HL-60 (cell line): ENCODE measurements around the gene CBX4.

Source experiments
- DNase-seq, 2 experiments: peaks; one replicate each; pipeline ENCODE4 v3.0.0-alpha.2; 2010 to 2020; ENCODE audit warnings: low read depth in 1 of 2, low spot score in 1 of 2
- H3K27ac ChIP-seq: fragments of 250-450 bp; sonication (Bioruptor Pico); replicated peaks from 2 replicates; pipeline ENCODE4 v1.5.1; 2020; ENCODE audit warnings: mild to moderate bottlenecking, moderate library complexity
- H3K27me3 ChIP-seq: fragments of 250-450 bp; sonication (Bioruptor Pico); 2 replicates; pipeline ENCODE4 v1.5.1; 2021; ENCODE audit warnings: mild to moderate bottlenecking, moderate library complexity; ENCODE audit not compliant: insufficient read depth, poor library complexity, severe bottlenecking
- H3K4me3 ChIP-seq: replicated peaks from 2 replicates; pipeline ENCODE4 v1.5.1; 2011; ENCODE audit warnings: mild to moderate bottlenecking, control low read depth, low read length; ENCODE audit not compliant: insufficient read depth
- GABPA ChIP-seq: IDR thresholded peaks from 2 replicates; pipeline ENCODE4 v1.6.1; 2012; ENCODE audit warnings: low read depth
- POLR2AphosphoS5 ChIP-seq: IDR thresholded peaks from 2 replicates; pipeline ENCODE4 v1.6.1; 2012; ENCODE audit warnings: low read depth
- SPI1 ChIP-seq: IDR thresholded peaks from 2 replicates; pipeline ENCODE4 v1.6.1; 2012; ENCODE audit warnings: low read depth, mild to moderate bottlenecking, borderline replicate concordance
- TF ChIP-seq, protein P1 (sequence below): IDR thresholded peaks from one replicate; pipeline ENCODE4 v1.5.1; 2011; ENCODE audit warnings: low read length, control low read depth, inconsistent platforms; ENCODE audit not compliant: insufficient read depth
- TF ChIP-seq, protein P2 (sequence below): IDR thresholded peaks from 2 replicates; pipeline ENCODE4 v1.6.1; 2012; ENCODE audit warnings: low read depth; ENCODE audit not compliant: insufficient replicate concordance

The CBX4 gene

DNA sequence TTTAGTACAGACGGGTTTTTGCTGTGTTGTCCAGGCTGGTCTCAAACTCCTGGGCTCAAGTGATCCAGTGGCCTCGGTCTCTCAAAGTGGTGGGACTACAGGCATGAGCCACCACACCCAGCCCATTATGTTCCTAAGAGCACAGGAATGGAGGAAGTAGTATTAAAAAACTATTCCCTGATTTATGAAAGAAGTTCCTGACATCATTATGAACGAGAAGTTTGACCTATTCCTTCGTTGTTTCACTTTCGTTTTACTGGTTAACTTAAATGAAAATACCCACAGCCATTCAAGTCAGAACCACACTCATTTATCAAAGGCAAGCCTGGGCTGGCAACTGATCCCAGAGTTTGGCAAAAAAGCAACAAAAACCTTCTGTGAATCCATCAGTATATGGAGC is 13.5 kb upstream of the CBX4 start:
- 0 out of 2 replicates have a peak overlapping the region, but pooled peaks have one; percentile 2 for H3K27ac ChIP-seq
- H3K4me3 ChIP-seq = peak overlapping the region; percentile 16; the same call in 1 of the 2 replicates
- H3K27me3 ChIP-seq = peaks cover 9% of the 10 kb centered on the region

DNA sequence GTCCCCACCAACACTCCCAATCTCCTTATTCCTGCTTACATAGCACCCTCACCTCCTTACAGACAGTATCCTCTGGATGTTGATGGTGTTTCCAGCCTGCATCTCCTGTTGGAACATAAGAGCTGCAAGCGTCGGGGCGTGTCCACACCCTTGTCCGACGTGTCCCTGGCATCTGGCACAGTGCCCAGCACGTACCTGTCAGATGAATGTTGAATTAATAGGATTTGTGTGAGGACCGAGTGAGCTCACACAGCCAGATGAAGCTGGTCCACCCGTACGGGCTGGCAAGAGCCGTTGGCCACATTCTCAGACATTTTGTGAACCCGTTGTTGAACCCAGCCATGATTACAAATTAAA is 12.2 kb upstream of the CBX4 start:
- H3K4me3 ChIP-seq = no peak overlapping the region
- H3K27ac ChIP-seq = no peak overlapping the region
- H3K27me3 ChIP-seq = peaks cover 5% of the 10 kb centered on the region
- DNase-seq = no peak
- TF ChIP-seq SPI1 (no peak), POLR2AphosphoS5 (no peak), GABPA (no peak)
- TF ChIP-seq, protein P1, sequence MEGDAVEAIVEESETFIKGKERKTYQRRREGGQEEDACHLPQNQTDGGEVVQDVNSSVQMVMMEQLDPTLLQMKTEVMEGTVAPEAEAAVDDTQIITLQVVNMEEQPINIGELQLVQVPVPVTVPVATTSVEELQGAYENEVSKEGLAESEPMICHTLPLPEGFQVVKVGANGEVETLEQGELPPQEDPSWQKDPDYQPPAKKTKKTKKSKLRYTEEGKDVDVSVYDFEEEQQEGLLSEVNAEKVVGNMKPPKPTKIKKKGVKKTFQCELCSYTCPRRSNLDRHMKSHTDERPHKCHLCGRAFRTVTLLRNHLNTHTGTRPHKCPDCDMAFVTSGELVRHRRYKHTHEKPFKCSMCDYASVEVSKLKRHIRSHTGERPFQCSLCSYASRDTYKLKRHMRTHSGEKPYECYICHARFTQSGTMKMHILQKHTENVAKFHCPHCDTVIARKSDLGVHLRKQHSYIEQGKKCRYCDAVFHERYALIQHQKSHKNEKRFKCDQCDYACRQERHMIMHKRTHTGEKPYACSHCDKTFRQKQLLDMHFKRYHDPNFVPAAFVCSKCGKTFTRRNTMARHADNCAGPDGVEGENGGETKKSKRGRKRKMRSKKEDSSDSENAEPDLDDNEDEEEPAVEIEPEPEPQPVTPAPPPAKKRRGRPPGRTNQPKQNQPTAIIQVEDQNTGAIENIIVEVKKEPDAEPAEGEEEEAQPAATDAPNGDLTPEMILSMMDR = no peak
- TF ChIP-seq, protein P2, sequence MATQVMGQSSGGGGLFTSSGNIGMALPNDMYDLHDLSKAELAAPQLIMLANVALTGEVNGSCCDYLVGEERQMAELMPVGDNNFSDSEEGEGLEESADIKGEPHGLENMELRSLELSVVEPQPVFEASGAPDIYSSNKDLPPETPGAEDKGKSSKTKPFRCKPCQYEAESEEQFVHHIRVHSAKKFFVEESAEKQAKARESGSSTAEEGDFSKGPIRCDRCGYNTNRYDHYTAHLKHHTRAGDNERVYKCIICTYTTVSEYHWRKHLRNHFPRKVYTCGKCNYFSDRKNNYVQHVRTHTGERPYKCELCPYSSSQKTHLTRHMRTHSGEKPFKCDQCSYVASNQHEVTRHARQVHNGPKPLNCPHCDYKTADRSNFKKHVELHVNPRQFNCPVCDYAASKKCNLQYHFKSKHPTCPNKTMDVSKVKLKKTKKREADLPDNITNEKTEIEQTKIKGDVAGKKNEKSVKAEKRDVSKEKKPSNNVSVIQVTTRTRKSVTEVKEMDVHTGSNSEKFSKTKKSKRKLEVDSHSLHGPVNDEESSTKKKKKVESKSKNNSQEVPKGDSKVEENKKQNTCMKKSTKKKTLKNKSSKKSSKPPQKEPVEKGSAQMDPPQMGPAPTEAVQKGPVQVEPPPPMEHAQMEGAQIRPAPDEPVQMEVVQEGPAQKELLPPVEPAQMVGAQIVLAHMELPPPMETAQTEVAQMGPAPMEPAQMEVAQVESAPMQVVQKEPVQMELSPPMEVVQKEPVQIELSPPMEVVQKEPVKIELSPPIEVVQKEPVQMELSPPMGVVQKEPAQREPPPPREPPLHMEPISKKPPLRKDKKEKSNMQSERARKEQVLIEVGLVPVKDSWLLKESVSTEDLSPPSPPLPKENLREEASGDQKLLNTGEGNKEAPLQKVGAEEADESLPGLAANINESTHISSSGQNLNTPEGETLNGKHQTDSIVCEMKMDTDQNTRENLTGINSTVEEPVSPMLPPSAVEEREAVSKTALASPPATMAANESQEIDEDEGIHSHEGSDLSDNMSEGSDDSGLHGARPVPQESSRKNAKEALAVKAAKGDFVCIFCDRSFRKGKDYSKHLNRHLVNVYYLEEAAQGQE = no peak

More for the DNA sequence above, 13.5 kb upstream of the CBX4 start:
- DNase-seq = no peak
- TF ChIP-seq, protein P2 = no peak

DNA sequence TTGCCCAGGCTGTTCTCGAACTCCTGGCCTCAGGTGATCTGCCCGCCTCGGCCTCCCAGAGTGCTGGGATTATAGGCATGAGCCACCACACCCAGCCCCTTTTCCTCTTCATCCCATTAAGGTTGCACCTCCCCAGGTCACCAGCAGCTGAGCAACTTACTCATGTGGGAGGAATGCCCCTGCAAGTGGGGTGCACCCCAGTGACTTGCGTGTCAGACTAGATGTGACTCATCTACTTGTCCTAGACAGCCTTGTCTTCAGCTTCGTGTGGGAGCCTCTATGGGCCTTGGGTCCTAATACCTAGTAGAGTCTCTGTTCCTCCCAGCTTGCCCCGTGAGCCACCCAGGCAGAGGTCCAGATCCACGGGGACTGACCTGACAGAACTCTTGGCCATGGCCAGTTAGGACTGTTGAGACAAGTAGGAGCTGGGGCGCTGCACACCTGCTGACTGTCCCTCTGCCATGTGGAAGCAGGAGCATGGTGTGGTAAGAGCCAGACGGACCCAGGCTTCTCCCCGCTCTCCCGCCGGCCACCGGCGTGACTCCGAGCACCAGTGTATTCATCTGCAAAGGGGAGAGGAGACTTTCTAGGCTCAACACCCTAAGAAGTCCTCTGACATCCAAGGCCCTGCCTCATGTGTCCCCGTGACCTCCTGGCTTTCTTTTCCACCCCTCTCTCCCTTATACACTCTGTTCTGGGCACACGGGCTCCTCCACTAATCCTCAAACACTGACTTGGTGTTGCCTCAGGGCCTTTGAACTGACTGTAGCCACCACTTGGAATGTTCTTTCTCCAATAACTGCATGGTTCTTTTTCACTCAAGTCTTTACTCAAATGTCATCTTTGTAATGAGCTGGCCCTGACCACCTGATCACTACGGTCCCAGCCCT is 11.6 kb upstream of the CBX4 start:
- no peak for TF ChIP-seq SPI1
- TF ChIP-seq GABPA = no peak
- no peak for TF ChIP-seq POLR2AphosphoS5
- TF ChIP-seq, protein P1 = no peak
- TF ChIP-seq, protein P2 = no peak
- no peak for DNase-seq
- Histone ChIP-seq H3K4me3 (no peak overlapping the region), H3K27ac (no peak overlapping the region), H3K27me3 (peaks cover 5% of the 10 kb centered on the region)
